IPS-NIHi7 (cell line): ENCODE results near the gene C16orf96.
A peak's percentile ranks its signal among the peaks of the same experiment; 100 is the strongest.

Source experiments
- DNase-seq: peaks from one replicate; pipeline ENCODE4 v3.0.0; 2012; ENCODE audit warnings: mixed read lengths; ENCODE audit errors: extremely low spot score

The C16orf96 gene

DNA sequence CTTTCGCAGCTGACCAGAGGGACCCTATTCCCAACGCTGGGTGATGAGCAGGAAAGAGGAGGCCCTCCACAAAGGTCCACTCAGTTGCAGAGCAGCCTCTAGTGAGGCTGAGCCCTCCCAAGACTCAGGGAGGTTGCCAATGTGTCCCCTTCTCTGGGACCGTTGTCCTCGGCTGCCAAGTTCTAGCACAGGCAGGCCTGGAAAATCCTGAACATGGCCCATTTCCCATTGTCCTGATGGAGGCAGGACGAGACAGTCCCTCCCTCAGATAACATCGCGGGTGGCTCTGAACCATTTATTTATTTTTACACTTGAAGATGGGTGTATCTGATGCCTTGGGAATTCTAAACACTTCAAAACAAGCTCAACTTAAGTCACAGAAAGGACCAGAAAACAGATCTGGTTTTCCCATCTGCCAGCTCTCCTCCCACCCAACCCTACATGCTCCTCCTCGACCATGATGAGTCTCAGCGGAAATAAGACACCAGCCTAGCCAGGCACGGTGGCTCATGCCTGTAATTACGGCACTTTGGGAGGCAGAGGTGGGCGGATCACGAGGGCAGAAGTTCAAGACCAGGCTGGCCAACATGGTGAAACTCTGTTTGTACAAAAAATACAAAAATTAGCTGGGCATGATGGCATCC lies 30.4 kb upstream of the C16orf96 start:
- DNase-seq, result no peak

DNA sequence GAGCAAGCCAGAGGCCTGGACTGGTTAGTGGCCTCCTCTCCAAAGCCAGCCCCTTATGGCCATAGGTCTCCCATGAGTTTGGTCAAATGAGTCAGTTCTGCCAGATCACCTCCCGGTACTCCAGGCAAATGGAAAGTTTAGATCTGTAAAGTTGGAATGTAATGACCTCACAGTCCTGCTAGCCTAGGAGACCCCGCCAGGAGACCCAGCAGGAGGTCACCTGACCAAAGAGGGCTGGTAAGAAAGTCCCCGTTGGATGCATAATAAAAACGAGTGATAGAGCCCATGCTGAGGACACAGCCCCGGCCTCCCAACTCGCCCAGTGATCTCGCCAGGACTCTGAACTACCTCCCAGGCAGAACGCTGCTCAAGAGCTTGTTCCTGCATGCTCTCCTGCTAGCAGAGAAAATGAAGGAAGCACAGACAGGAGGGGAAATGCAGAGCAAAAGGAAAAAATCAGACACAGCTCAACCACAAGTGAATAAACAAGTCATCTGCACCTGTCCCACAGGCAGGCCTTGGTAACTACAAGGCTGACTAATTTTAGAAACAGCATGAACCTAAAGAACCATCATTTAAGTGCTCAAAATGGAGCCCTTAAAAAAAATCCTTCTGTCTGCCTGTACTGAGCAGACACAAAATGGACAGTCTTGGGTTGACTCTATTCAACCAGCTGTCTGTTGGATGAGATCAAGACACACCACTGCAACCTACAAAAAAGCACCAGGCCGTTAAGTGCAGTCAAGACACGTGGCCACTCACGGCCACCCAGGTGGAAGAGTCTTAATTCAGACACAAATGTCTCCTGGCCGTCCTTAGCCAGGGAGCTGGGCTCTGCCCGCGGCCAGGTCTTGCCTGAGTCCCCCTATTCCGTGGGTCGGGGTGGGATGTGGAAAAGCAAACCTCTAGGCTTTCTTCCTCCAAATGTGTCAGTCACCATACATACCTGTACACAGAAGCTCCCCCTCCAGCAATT lies 26.8 kb upstream of the C16orf96 start:
- DNase-seq, result peak; percentile 75

DNA sequence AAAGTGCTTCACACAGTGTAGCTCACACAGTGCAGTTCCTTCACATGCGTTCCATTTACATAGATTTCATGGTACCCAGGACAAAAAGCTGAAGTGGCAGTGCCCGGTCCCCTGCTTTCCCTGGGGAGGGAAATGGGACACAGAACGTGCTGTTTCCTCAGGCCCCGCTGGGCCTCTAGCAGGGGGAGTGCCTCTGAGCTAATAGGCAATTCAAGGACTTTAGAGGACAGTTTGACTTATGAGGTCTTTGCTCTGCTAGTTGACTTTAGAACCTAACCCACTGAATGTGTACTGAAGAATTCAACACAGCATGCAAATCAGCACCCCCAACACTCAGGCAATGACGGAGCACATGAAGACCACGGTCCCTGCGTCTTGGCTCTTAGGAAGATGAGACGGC lies 24.3 kb upstream of the C16orf96 start:
- no peak for DNase-seq

DNA sequence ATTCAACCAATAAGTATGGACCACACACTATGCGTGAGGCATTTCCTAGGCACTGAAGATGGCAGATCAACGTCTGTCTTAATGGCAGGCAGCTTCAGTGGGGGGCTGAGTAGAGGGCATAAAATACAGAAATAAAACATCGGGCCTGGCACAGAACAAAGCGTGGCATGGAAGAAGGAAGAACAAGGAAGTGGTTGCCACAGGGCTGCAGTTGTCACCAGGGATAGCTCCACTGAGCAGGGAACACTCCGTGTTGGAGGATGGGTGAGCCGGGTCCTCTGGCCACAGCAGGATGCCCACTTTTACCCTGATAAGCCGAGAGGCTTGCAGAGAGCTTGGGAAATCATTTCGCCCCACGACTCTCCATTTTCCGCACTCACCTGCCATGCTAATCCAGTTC lies 23.9 kb upstream of the C16orf96 start:
- DNase-seq, result no peak

DNA sequence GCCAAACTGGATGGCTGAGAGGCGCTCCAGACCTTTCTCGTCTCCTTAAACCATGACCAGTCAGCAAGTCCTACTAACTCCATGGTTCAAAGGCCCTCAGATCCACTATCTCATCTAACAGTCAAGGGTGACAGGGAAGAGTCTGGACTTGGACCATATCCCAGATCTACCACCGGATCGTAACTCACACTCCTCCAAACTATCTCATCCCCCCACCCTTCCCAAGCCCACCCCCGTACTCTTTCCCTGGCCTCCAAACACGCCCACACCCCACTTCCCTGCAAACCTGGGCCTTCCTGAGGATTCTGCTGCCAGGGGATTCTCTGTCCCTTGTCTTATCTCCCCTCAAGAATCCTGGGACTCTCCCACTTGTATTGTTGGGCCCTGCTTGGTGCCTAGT lies 22.6 kb upstream of the C16orf96 start:
- no peak for DNase-seq

DNA sequence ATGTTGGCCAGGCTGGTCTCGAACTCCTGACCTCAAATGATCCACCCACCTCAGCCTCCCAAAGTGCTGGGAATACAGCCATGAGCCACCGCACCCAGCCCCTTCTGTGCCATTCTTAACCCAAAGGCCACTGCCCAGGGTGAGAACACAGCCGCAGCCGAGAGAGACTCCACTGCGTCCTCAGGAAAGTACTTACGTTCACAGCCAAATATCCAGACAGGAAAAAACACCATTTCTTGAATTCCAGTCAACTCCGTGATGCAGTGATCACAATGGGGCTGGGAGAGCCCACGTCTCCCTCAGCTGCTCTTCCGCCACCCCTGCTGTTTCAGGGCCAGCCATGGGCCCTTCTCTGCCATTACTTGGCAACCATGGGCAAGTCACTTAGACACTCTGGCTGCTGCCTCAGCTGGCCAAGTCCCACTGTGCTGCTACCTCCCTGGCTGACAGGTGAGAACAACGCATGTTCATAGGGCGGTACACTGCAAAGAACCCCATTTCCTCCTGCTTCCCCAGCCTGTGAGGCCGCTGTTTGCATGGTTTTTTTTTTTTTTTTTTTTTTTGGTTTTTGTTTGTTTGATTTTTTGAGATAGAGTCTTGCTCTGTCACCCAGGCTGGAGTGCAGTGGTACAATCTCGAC lies 21.9 kb upstream of the C16orf96 start:
- no peak for DNase-seq

DNA sequence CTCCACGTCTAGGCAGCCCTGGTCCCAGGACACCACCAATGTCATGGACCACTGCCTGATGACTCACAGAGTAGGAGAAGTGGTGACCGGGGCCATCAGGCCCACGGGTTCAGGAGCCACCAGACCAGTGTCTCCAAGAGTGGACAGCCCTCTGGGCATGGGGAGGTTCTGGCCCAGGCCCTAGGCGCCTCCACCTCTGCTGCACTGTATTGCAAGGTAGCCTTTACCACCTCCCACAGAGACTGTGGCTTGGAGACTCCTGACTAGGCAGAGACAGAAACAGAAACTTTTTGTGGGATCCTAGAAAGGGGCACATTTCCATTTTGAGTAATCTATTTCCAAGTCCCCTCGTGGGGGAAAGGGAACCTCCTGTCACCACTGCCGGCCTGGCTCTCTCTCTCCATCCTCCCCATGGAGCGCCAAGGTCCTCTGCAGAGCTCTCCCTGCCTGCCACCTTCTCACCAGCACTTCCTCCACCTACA lies 20.5 kb upstream of the C16orf96 start:
- DNase-seq, result no peak

DNA sequence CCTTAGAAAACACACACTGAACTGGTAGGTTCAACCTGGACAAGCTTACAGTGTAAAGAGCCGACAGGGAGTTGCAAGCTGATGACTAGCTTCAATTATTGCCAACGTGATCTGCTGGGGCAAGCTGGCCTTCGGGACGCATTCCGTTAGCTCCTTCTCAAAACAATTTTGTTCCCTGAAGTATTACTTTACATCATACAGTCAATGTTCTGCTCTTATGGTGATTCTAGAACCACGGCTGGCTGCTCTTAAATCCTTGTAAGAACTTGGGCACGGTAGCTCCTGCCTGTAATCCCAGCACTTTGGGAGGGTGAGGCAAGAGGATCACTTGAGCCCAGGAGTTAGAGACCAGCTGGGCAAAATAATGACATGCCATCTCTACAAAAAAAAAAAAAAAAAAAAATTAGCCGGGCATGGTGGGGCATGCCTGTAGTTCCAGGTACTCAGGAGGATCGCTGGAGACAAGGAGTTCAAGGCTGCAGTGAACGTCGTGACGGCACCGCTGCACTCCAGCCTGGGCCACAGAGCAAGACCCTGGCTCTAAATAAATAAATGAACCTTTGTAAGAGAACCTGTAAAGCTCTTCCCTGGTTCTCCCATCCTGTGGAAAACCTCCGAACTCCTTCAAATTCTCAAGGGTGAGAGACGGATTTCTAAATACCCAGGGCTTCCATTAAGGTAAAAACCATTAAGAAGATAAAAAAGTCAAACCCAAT lies 19.6 kb upstream of the C16orf96 start:
- no peak for DNase-seq

DNA sequence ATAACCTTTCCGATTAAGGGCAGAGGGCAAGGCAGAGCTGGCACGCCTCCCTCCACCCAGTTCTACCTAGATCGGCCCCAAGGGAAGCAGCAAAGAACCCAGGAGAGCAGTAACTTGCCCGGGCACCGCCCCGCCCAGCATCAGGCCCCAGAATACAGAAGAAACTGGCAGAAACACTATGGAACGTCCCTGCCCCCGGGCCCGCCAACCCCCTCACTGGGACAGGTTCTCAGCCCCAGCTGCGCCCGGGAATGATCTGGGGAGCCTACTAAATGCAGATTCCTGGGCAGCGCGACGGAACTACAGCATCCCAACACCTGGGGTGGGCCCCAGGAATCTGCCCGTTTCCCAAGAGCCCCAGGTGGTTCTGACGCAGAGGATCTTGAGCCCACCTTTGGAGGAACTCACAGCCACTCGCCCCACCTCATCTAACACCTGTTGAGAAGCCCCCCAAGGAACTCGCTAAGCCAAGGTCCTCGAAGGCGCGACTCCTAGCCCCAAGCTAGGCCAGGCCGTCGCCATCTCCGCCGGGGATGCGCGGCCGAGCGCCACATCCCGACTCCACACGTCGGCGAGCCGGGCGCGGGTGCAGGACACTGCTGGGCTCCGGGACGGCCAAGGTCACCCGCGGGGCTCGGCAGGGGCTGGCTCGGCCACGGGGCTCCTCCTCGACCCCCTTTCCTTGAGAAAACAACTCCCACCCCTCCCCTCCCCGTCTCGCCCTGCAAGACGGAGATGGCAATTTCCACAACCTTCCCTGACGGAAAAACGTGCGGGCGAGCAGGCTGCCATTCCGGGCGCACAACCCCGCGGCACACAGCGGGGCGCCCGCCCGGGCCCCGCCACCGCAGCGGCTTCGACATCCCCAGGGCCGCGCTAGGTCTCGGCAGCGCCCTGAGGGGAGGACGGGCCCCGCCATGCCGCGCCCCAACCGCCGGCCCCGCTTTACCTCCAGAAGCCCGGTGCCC lies 18.5 kb upstream of the C16orf96 start:
- peak; percentile 44 for DNase-seq

DNA sequence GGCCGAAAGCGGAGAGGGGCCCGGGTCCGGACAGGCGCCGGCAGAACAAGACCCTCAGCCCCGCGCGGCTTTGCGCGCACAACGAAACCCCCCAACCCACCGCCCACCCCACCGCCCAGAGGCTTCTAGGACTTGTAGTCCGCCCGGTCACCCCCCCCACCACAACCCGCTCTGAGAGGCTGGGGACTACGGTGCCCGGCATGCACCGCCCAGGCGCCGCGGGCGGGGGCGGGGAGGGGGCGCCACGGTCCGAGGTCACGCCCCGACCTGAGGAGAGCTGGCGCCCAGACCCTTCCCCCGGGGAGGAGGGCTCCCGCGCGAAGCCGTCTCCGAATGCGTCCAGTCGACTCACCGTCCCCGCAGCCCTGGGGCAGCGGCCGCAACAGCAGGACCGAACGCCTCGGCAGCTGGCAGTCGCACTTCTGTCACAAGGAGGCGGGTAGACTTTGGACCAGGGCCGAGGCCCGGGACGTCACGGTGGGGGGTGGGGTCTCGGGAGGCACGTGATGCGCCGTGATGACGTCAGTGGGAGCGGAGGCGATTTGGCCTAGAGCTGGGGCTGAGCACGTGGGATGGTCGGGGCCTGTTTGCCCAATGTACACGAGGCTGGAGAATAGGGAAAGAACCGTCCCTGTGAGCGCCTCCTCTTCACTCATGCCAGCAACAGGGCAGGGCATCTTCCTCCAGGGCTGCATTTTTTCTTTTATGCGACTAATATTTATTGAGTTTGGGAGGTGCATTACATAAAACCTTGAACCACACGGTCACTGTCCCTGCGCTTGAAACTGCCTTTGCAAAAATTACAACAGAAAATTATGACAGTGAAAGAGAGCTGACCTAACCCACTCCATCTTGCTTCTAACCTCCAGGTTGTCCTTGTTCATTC lies 17.5 kb upstream of the C16orf96 start, which contains the start of gene CDIP1:
TSS of gene CDIP1 (minus strand) at position 424 of the 886 bp plus-strand sequence. CDS start 24,643 bp downstream, outside the sequence.
- peak; percentile 93 for DNase-seq

DNA sequence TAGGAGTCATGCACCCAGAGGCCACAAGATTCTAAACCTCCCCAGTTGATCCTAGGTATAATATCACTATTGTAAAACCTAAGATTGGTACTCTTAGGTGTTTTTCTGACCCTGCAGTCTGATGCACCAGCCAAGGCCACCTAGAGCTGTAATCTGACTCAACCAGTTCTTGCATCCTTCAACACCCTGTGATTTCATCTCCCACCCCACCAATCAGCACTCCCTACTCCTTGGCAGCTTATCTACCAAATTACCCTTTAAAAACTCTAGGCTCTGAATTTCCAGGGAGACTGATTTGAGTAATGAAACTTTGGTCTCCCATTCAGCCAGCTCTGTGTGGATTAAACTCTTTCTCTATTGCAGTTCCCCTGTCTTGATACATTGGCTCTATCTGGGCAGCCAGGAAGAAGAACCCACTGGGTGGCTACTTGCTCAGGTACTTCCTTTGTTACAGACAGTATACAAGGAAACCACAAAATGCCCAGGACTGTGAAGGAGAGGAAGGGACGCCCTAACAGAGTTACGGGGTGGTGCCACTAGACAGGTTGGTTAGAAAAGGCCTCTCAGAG lies 16.3 kb upstream of the C16orf96 start:
- DNase-seq, result no peak

DNA sequence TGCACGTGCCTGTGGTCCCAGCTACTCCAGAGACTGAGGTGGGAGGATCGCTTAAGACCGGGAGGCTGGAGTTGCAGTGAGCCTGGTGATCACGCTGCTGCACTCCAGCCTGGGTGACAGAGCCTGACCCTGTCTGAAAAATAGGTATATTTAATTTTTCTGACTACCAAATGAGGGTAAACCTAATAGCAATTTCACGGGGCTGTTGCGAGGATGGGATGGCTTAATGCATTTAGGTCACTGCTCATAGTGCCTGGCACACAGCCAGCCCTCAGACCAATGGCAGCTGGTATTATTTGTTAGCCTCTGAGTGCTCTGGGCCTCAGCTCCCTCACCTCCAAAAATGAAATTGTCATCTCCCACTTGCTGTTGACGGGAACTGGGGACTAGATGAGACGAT lies 11.7 kb upstream of the C16orf96 start:
- DNase-seq, result no peak

DNA sequence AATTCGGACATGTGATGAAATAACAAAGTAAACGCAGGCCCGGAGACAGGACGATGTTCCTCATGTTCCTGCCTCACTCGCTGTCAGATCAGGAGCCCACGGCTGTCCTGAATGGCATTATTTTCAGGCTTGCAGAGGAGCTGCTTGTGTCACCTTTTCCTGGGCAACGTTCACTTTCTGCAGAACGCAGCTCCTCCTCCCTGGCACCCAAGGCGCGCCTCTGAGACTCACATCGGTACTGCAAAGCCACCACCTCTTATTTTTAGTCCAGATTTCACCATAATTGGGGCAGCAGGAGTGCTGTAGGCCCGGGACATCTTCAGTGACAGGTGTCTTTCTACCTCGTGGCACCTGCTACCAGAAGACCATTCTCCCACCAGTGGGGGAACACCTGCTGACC lies 8.0 kb upstream of the C16orf96 start:
- DNase-seq, result no peak

DNA sequence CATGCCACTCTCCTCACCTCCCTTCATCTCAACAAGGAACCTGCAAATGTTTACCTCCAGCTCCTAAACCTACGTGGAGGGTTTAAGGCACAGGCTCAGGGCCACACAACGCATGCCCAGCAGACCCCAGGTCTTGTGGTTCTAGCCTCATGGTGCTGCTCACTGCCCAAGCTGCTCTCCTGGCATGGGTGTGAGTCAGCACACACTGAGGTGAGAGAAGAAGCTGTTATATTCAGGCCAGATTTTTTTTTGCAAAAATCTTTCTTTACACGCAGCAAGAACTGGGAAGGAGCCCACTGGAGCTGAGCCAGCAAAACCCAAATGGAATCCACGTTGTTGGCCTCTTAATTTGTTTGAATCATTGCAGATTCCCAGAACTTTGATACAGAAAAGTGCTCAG lies 5.5 kb upstream of the C16orf96 start:
- no peak for DNase-seq

DNA sequence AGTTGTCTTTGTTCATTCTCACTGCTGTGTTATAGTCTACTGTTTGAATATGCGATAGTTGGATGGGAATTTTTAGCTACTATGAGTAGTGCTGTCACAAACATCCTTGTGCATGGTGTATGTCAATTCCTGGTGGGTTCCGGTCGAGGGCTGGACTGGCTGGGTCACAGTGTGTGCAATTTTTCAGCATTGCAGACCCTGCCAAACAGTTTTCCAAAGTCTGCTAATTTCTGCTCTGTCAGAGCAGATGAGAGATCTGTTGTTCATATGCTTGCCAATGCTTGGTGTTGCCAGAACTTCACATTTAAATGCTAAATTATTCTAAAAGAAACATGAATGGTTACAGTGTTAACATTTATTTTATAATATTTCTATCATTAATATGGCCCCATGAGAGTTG lies 3.6 kb upstream of the C16orf96 start:
- DNase-seq, result no peak

DNA sequence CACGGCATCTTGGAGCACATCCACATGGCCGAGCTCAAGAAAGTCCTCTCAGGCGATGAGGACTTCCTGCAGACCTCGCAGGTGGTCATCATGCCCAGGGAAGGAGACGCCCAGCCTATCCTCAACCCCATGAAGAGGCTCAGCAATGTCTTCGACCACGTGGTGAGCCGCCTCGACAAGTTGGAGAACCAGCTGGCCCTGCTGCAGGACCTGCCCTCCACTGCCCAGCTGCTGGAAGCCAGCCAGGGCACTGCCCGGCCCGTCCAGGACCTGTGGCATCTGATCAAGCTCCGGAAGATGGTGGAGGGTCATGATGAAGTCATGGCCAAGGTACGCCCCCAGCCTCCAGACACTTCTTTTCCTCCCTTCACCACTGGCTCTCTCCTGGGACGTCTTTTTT lies 440 bp downstream of the C16orf96 start:
- no peak for DNase-seq

DNA sequence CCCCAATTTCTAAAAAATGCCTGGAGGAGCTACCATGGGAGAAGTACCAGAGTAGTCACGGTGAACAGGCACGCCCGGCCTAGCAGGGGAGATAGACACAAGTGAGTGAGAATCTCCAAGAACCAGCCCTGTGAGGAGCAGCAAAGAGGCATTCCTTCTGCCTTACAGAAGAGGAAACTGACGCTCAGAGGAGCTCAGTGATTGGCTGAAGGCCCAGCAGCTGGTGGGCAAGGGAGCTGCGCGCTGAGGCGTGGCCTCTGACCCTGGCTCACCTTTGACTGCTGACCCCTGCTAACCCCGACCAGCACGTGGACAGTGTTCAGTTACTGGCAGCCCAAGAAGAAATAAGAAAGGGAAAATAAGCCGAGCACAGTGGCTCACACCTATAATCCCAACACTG lies 1.8 kb downstream of the C16orf96 start:
- no peak for DNase-seq

DNA sequence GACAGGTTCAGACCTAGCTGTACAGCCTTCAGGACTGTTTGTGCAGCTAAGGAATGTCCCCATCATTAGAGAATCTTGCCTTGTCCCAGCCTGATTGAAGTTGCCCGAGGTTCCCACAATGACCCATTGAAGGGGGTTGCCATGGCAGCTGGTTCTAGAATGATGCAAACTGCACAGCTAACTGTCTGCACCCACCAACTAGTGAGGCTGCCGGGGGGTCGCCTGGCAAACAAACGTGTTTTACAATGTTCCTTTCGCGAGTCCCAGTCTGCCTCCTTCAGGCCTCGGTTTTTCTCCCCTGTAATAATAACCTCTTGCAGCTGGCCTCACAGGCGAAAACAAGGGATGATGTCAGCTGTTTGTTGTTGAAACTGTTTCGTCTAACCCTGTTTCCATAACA lies 5.5 kb downstream of the C16orf96 start:
- no peak for DNase-seq

DNA sequence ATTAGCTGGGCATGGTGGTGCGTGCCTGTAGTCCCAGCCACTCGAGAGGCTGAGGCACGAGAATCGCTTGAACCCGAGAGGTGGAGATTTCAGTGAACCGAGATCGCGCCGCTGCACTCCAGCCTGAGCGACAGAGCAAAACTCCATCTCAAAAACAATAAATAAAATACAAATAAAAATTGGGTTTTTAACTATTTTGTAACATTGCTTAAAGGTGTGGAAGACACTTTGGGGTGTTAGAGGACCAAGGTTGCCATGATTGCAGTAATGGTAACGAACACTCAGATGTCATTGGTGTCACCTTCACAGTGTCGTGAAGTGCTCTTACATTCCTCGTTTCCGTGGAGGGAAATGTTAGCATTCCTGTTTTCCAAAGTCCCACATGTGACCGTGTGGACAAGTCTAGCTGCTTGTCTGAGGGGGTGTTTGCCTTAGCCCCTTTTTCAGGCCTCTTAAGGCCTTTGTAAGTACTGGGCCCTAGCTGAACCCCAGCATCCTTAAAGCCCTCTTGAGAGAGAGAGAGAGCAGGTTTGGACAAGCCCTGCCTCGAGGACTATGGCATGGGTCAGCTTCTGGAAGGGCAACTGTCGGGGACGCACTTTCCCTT lies 8.6 kb downstream of the C16orf96 start:
- no peak for DNase-seq
